GM12873 (cell line): ENCODE measurements around the gene CTNNA3.

ENCODE experiments used
- TF ChIP-seq, protein P1 (sequence below): IDR thresholded peaks from 2 replicates; pipeline ENCODE4 v1.5.1; 2012; ENCODE audit warnings: low read depth, mild to moderate bottlenecking, moderate library complexity, low read length, control low read depth; ENCODE audit not compliant: insufficient read depth; ENCODE audit errors: missing control alignments

The CTNNA3 gene

DNA sequence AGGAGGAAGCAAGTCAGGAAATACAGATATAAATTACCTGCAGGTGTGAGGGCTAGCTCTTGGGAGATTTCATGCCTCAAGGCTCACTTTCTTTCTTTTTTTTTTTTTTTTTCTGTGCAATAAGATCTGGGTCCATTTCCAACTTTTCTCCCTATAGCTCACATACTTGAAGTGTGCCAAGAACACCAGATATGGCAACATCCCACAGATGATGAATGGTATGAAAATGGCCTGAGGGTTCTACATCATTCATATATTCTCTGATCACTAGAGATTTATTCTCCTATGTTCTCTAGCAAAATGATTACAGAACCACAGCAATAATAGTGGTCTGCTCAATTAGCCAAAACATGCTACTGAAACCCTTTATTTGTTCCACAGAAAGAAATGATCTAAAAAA lies 653.0 kb downstream of the CTNNA3 start:
- TF ChIP-seq, protein P1, sequence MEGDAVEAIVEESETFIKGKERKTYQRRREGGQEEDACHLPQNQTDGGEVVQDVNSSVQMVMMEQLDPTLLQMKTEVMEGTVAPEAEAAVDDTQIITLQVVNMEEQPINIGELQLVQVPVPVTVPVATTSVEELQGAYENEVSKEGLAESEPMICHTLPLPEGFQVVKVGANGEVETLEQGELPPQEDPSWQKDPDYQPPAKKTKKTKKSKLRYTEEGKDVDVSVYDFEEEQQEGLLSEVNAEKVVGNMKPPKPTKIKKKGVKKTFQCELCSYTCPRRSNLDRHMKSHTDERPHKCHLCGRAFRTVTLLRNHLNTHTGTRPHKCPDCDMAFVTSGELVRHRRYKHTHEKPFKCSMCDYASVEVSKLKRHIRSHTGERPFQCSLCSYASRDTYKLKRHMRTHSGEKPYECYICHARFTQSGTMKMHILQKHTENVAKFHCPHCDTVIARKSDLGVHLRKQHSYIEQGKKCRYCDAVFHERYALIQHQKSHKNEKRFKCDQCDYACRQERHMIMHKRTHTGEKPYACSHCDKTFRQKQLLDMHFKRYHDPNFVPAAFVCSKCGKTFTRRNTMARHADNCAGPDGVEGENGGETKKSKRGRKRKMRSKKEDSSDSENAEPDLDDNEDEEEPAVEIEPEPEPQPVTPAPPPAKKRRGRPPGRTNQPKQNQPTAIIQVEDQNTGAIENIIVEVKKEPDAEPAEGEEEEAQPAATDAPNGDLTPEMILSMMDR = no peak

DNA sequence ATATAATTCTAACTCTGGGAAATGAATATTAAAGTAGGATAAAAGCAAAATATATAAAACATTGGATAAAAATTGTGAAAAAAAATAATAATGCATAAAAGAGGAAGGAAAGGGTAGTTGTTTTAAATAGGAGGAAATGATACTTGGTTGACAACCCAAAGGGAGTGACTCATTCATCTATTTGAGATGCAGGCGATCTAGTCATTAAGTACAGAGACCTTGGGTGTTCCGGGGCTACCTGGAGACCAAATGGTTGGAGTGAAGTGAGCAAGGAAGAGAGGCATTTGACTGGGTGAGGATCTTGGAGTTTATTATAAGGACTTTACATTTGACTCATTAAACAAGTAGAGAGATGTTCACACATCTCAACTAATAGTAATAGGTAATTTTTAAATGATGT lies 659.2 kb downstream of the CTNNA3 start:
- TF ChIP-seq, protein P1 = no peak

DNA sequence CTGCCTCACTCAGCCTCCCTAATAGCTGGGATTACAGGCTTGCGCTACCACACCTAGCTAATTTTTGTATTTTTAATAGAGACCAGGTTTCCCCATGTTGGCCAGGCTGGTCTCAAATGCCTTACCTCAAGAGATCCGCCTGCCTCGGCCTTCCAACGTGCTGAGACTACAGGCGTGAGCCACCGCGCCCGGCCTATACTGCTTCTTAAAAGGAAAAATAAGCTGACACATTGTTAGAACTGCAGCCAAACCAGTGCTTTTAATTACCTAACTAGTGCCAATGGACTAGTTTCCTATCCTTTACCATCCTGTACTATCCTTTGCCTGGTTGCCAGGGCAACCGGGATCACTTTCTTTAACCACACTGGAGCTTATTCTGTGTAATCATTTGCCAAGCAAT lies 662.1 kb downstream of the CTNNA3 start:
- TF ChIP-seq, protein P1 = no peak

DNA sequence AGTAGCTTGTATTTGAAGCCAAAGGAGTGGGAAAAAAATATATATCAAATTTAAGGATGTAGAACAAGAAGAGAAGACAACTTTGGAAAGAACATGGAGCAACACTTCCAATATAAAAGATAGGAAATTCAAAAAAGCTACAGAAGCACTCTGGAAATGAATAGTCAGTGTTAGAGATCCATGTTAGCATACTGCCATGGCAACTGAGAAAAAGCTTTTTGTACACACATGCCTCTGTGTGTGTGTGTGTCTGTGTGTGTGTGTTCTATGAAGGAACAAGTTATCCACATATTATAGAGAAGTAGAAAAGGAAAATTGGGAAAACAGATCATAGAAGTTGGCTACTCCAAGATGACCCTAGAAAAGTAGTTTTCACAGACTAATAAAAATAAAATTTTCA lies 673.9 kb downstream of the CTNNA3 start:
- TF ChIP-seq, protein P1 = no peak

DNA sequence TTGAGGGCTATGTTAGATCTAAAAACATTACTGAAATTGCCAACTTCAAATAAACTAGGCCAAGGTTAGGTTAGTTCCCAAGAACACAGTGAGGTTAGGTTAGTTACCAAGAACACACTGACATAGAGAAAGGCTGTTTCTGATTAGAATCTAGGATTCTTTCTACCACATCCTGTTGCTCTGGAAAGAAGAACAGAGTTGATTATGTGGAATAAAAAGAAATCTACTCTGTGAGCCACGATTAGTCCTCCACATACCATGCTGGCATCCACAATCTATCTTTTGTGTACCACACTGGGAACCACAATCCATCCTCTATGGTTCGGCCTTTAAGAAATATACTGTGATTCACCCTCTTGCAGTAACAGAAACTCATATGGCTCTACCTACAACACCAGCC lies 678.8 kb downstream of the CTNNA3 start:
- TF ChIP-seq, protein P1 = no peak

DNA sequence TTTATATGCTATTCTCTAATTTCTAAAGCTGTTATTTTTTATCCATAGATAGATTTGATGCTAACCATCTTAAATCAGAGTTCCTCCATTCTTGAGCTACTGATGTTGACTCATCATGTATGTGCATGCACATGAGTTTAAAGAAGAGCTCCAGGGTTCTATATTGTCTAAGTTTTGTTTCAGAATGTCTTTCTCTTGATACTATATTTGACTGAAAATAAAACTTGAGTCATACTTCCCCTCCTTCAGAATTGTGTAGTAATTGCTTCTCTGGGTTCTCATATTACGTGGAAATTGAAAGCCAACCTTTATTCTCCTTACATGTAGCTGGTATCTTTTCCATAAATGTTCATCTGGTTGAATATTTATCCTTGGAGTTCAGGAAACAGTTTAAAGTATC lies 680.8 kb downstream of the CTNNA3 start:
- TF ChIP-seq, protein P1 = no peak

DNA sequence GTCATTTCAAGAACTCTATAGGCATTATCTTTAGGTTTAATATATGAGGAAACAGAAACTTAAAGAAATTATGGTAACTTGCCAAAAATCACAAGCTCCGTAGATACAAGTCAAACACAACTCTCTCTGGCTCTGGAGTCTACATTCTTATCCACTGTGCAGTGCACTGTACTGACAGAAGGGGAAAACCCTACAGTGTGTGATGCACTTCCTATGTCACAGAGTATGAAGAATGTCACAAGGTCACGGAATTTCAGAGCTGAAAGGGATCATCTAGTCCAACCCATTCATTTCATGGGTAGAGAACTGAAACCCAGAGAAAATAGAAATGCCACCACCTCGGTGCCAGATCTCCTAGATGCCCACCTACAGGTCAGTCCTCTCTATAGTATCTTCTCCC lies 684.0 kb downstream of the CTNNA3 start:
- TF ChIP-seq, protein P1 = no peak
